ENCODE data around the gene YOD1. TPM values are rescaled to one million over a fixed set of nuclear protein-coding genes. Genes with fewer than 3 reads are reported as not detected.
A peak's percentile ranks its signal among the peaks of the same experiment; 100 is the strongest.

The YOD1 gene
- total RNA-seq, 1 experiment from 2014 or later: 63.9 TPM

- Histone ChIP-seq H3K4me1 (ENCODE audit: insufficient read depth, low read length) (peaks cover 72% of the 10 kb centered on the region), H3K4me3 (ENCODE audit: low read length) (no peak overlapping the region), H3K27me3 (ENCODE audit: low read length) (no peaks in the 10 kb centered on the region), H3K27ac (ENCODE audit: low read length) (peak overlapping the region; percentile 76), H3K79me2 (ENCODE audit: low read length) (peaks cover 40% of the 10 kb centered on the region), H2AFZ (ENCODE audit: low read length) (no peak overlapping the region), H3K9ac (ENCODE audit: low read length) (peak overlapping the region; percentile 5), H3K9me3 (ENCODE audit: low read length) (no peaks in the 10 kb centered on the region), H4K20me1 (ENCODE audit: low read length) (no peaks in the 10 kb centered on the region), H3K9me2 (replicated peaks; ENCODE audit: low read length) (no peaks in the 10 kb centered on the region), H3K4me2 (ENCODE audit: low read length) (peak overlapping the region; percentile 9; the same call in 1 of the 2 replicates), H3F3A (ENCODE audit: low read length, unreplicated experiment) (peaks cover 7% of the 10 kb centered on the region), H3K36me3 (ENCODE audit: low read depth, low read length) (no peaks in the 10 kb centered on the region)
- BruUV-seq (replicated peaks): no TSS peak
- ChIA-PET CTCF (interaction anchor here (2.8 kb wide), 1 partner anchor 52 kb away, joined by 11 read pairs; no protein-coding TSS in a partner anchor), POLR2A (ENCODE audit: unreplicated experiment) (interaction anchor here (0.6 to 0.8 kb wide), 2 partner anchors 370 to 399 kb away, joined by 3 read pairs; partner anchors contain the start of gene DYRK3)
- TF ChIP-seq CTCF (conservative IDR thresholded peaks at IDR 0.05; ENCODE audit: low read depth, low read length) (no peak), EZH2 (IDR thresholded peaks at IDR 0.05; ENCODE audit: low read length, unreplicated experiment) (no peak), EZH2phosphoT487 (IDR thresholded peaks at IDR 0.05; ENCODE audit: borderline replicate concordance, low read length) (no peak)
- intact Hi-C loops (cut with micrococcal nuclease): no loop called here
- ATAC-seq (no peak), DNase-seq (no peak)
Observed at GRCh38 chr1:207034208-207034607, 16.8 kb downstream of the YOD1 start.

- Histone ChIP-seq H3K36me3 (ENCODE audit: low read depth, low read length) (no peaks in the 10 kb centered on the region), H3K4me2 (ENCODE audit: low read length) (peak overlapping the region; percentile 89), H3F3A (ENCODE audit: low read length, unreplicated experiment) (peaks cover 10% of the 10 kb centered on the region), H3K79me2 (ENCODE audit: low read length) (peaks cover 49% of the 10 kb centered on the region), H4K20me1 (ENCODE audit: low read length) (no peaks in the 10 kb centered on the region), H3K9me2 (replicated peaks; ENCODE audit: low read length) (no peaks in the 10 kb centered on the region), H3K27ac (ENCODE audit: low read length) (peak overlapping the region; percentile 76), H3K4me1 (ENCODE audit: insufficient read depth, low read length) (peaks cover 81% of the 10 kb centered on the region), H3K9ac (ENCODE audit: low read length) (peak overlapping the region; percentile 38), H2AFZ (ENCODE audit: low read length) (no peak overlapping the region), H3K27me3 (ENCODE audit: low read length) (no peaks in the 10 kb centered on the region), H3K9me3 (ENCODE audit: low read length) (no peaks in the 10 kb centered on the region), H3K4me3 (ENCODE audit: low read length) (peak overlapping the region; percentile 15; the same call in 1 of the 2 replicates)
- ATAC-seq (no peak), DNase-seq (peak; percentile 33)
- ChIA-PET POLR2A (ENCODE audit: unreplicated experiment) (interaction anchor here (0.6 to 6.3 kb wide), 12 partner anchors 13 to 421 kb away, joined by 3 to 97 read pairs (median 6); partner anchors contain the start of genes PFKFB2 and YOD1), CTCF (interaction anchor here (0.6 to 2.8 kb wide), 5 partner anchors 11 to 466 kb away, joined by 3 to 11 read pairs (median 5); no protein-coding TSS in a partner anchor)
- no peak for TF ChIP-seq EZH2phosphoT487 (IDR thresholded peaks at IDR 0.05; ENCODE audit: borderline replicate concordance, low read length)
- no peak for TF ChIP-seq CTCF (conservative IDR thresholded peaks at IDR 0.05; ENCODE audit: low read depth, low read length)
- BruUV-seq (replicated peaks): no TSS peak
- intact Hi-C loops (cut with micrococcal nuclease): no loop called here
Observed at GRCh38 chr1:207033302-207033701, 17.7 kb downstream of the YOD1 start.

DNA sequence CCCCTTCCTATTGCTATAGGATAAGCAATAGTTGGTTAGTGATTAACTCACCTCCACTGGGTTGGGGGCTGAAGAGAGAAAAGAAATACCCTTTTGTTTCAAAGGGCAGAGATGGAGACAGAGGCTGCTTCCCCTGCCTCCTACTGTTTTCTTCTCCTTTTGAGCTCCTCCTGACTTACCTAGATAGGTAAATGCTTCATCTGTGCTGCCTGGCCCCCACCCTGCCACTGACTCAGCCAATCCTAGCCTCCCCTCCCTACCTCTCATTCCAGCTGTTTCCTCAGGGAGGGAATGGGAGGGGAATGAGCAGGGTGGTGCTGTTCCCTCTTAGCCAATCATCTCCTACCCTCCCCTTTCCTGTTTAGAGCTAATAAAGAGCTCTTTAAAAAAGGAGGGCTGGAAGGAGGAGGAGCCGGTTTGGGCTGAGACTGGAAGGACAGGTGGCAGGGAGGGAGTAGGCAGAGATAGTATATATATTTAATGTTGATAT lies 18.4 kb downstream of the YOD1 start, which contains the start of gene C1orf116:
Gene C1orf116, minus strand, starts transcription at position 229 of the 490 bp plus-strand sequence. CDS start 5,158 bp downstream, outside the sequence.
- Histone ChIP-seq H3F3A (ENCODE audit: low read length, unreplicated experiment) (peaks cover 13% of the 10 kb centered on the region), H3K27me3 (ENCODE audit: low read length) (no peaks in the 10 kb centered on the region), H3K36me3 (ENCODE audit: low read depth, low read length) (no peaks in the 10 kb centered on the region), H3K79me2 (ENCODE audit: low read length) (peaks cover 57% of the 10 kb centered on the region), H3K9me2 (replicated peaks; ENCODE audit: low read length) (no peaks in the 10 kb centered on the region), H3K4me3 (ENCODE audit: low read length) (peak within 1 kb of the TSS; percentile 69), H3K4me1 (ENCODE audit: insufficient read depth, low read length) (peaks cover 88% of the 10 kb centered on the region), H3K9me3 (ENCODE audit: low read length) (no peaks in the 10 kb centered on the region), H3K9ac (ENCODE audit: low read length) (peak within 1 kb of the TSS; percentile 85), H3K27ac (ENCODE audit: low read length) (peak within 1 kb of the TSS; percentile 95), H2AFZ (ENCODE audit: low read length) (no peak within 1 kb of the TSS), H3K4me2 (ENCODE audit: low read length) (peak within 1 kb of the TSS; percentile 89), H4K20me1 (ENCODE audit: low read length) (no peaks in the 10 kb centered on the region)
- ChIA-PET POLR2A (ENCODE audit: unreplicated experiment) (interaction anchor here (0.5 to 6.3 kb wide), 24 partner anchors 11 to 492 kb away, joined by 3 to 97 read pairs (median 4); partner anchors contain the start of genes DYRK3, PFKFB2 and YOD1), CTCF (interaction anchor here (0.6 to 2.8 kb wide), 8 partner anchors 11 to 467 kb away, joined by 3 to 11 read pairs (median 4); partner anchors contain the start of gene PFKFB2)
- intact Hi-C loops (cut with micrococcal nuclease): loop anchor here (1.0 kb wide), 1 partner anchor 19 kb away; the partner anchor contains the start of gene YOD1
- DNase-seq (peak; percentile 99), ATAC-seq (peak; percentile 63)
- TF ChIP-seq CTCF (conservative IDR thresholded peaks at IDR 0.05; ENCODE audit: low read depth, low read length): no peak
- no peak for TF ChIP-seq EZH2phosphoT487 (IDR thresholded peaks at IDR 0.05; ENCODE audit: borderline replicate concordance, low read length)
- TF ChIP-seq EZH2 (IDR thresholded peaks at IDR 0.05; ENCODE audit: low read length, unreplicated experiment): no peak
- no TSS peak for BruUV-seq (replicated peaks)

All from PC-3 (cell line).